ENCODE measurements around the gene LSAMP. TPM values are rescaled to one million over a fixed set of nuclear protein-coding genes. Genes with fewer than 3 reads are reported as not detected.

LSAMP gene
- total RNA-seq, 1 experiment from 2014 or later, result 3.1 TPM

DNA sequence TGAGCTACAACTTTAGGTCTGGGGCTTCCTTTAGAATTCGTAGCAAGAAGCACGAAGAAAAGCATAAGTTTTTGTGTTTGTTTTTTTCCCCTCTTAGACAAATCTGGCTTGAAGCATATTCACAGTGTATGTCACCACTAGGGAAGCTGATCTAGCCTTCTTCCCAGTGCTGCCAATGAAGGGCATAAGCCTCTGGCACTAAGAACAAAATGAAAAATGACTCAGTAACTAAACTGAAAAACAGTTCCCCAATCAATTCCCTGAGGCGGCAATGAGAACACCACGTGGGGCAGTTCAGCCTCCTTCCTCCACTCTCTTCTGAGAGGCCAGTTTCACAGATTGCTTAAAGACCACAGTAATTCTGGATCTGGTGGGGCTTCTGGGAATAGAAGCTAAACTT lies 483.9 kb downstream of the LSAMP start:
- POLR2A ChIA-PET, result no interaction called here
- Histone ChIP-seq H3K4me1 (ENCODE audit: control insufficient read depth, insufficient read depth, low read length) (no peaks in the 10 kb centered on the region), H3K36me3 (ENCODE audit: control insufficient read depth, insufficient read depth, low read length) (no peaks in the 10 kb centered on the region), H3K27ac (ENCODE audit: low read length) (no peak overlapping the region), H3K27me3 (ENCODE audit: control insufficient read depth, insufficient read depth, low read length) (no peaks in the 10 kb centered on the region), H3K9me3 (ENCODE audit: control insufficient read depth, insufficient read depth, low read depth, low read length) (no peaks in the 10 kb centered on the region), H3K4me3 (ENCODE audit: low read depth in 2 of 2, low read length in 2 of 2) (no peak overlapping the region)
- in situ Hi-C loops (cut with HindIII; ENCODE audit: low pct_unique_long_range_greater_than_20kb, low sequenced_read_pairs), result no loop called here
- DNase-seq (ENCODE audit: low read depth, low spot score) (no peak), ATAC-seq (no peak)
- no TSS peak for BruUV-seq (replicated peaks)
- CTCF ChIA-PET, result no interaction called here
- TF ChIP-seq CTCF (IDR thresholded peaks at IDR 0.05) (no peak), TCF7L2 (IDR thresholded peaks at IDR 0.05; ENCODE audit: low read depth, low read length) (no peak), POLR2AphosphoS5 (IDR thresholded peaks at IDR 0.05; ENCODE audit: low read depth, low read length) (no peak), SIN3A (IDR thresholded peaks at IDR 0.05; ENCODE audit: borderline replicate concordance, insufficient read depth, low read depth, low read length) (no peak)
- TF ChIP-seq, protein P1, sequence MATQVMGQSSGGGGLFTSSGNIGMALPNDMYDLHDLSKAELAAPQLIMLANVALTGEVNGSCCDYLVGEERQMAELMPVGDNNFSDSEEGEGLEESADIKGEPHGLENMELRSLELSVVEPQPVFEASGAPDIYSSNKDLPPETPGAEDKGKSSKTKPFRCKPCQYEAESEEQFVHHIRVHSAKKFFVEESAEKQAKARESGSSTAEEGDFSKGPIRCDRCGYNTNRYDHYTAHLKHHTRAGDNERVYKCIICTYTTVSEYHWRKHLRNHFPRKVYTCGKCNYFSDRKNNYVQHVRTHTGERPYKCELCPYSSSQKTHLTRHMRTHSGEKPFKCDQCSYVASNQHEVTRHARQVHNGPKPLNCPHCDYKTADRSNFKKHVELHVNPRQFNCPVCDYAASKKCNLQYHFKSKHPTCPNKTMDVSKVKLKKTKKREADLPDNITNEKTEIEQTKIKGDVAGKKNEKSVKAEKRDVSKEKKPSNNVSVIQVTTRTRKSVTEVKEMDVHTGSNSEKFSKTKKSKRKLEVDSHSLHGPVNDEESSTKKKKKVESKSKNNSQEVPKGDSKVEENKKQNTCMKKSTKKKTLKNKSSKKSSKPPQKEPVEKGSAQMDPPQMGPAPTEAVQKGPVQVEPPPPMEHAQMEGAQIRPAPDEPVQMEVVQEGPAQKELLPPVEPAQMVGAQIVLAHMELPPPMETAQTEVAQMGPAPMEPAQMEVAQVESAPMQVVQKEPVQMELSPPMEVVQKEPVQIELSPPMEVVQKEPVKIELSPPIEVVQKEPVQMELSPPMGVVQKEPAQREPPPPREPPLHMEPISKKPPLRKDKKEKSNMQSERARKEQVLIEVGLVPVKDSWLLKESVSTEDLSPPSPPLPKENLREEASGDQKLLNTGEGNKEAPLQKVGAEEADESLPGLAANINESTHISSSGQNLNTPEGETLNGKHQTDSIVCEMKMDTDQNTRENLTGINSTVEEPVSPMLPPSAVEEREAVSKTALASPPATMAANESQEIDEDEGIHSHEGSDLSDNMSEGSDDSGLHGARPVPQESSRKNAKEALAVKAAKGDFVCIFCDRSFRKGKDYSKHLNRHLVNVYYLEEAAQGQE (IDR thresholded peaks at IDR 0.05; ENCODE audit: insufficient read depth in 1 of 2, low read depth in 2 of 2, low read length in 1 of 2), result no peak
- intact Hi-C loops (cut with micrococcal nuclease; ENCODE audit: unreplicated experiment), result no loop called here

GRCh38 chr3:115960799-115961198 lies 484.5 kb downstream of the LSAMP start:
- Histone ChIP-seq H3K27ac (ENCODE audit: low read length) (no peak overlapping the region), H3K4me3 (ENCODE audit: low read depth in 2 of 2, low read length in 2 of 2) (no peak overlapping the region), H3K36me3 (ENCODE audit: control insufficient read depth, insufficient read depth, low read length) (no peaks in the 10 kb centered on the region), H3K9me3 (ENCODE audit: control insufficient read depth, insufficient read depth, low read depth, low read length) (no peaks in the 10 kb centered on the region), H3K27me3 (ENCODE audit: control insufficient read depth, insufficient read depth, low read length) (no peaks in the 10 kb centered on the region), H3K4me1 (ENCODE audit: control insufficient read depth, insufficient read depth, low read length) (no peaks in the 10 kb centered on the region)
- TF ChIP-seq SIN3A (IDR thresholded peaks at IDR 0.05; ENCODE audit: borderline replicate concordance, insufficient read depth, low read depth, low read length) (no peak), TCF7L2 (IDR thresholded peaks at IDR 0.05; ENCODE audit: low read depth, low read length) (no peak), CTCF (IDR thresholded peaks at IDR 0.05) (no peak), POLR2AphosphoS5 (IDR thresholded peaks at IDR 0.05; ENCODE audit: low read depth, low read length) (no peak)
- TF ChIP-seq, protein P1 (IDR thresholded peaks at IDR 0.05; ENCODE audit: insufficient read depth in 1 of 2, low read depth in 2 of 2, low read length in 1 of 2), result no peak
- CTCF ChIA-PET, result no interaction called here
- intact Hi-C loops (cut with micrococcal nuclease; ENCODE audit: unreplicated experiment), result no loop called here
- BruUV-seq (replicated peaks), result no TSS peak
- POLR2A ChIA-PET, result no interaction called here
- in situ Hi-C loops (cut with HindIII; ENCODE audit: low pct_unique_long_range_greater_than_20kb, low sequenced_read_pairs), result no loop called here
- ATAC-seq (no peak), DNase-seq (ENCODE audit: low read depth, low spot score) (no peak)
